Upper lobe of left lung (tissue), 4 donors: ENCODE measurements around the gene HOXA4.

ENCODE experiments used
- POLR2AphosphoS5 ChIP-seq, 2 donors: sonication (generic); formaldehyde crosslinking; IDR thresholded peaks; one replicate each; pipeline ENCODE4 v1.5.1; 2017; ENCODE audit warnings: antibody characterized with exemption in 2 of 2
- TF ChIP-seq, protein P1 (sequence below), 6 experiments: fragments of 450-650 bp in 4 of 6; fragments of 200-600 bp in 2 of 6; sonication (generic) in 2 of 6; IDR thresholded peaks; one replicate each; pipeline ENCODE4 v1.5.1; 2016 to 2019; ENCODE audit warnings: antibody characterized with exemption in 6 of 6

DNA sequence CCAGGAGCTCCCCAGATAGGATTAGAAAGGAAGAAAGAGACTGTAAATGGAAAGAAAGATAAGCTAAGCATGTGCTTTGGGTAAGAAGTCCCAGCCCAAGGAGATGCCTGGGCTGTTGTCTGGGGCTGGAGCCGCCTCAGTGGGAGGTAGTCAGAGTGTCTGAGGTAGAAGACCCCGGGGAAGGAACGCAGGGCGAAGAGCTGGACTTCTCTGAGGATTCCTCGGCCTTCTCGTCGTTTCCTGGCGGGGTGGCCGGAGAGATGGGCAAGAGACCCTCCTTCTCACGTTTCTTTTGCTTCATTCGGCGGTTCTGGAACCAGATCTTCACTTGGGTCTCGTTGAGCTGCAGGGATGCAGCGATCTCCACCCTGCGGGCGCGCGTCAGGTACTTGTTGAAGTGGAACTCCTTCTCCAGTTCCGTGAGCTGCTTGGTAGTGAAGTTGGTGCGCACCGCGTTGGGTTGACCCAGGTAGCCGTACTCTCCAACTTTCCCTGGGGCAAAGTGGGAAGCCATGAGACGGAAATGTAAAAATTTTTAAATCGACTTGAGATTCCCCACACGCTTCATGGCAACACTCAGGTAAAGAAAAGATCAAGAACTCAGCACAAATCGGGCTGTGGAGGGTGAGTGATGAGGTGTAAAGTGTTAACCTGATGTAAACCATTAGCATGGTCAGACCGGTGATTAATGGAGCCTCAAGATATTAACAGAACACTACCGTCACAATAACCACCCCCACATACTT lies 36.1 kb downstream of the HOXA4 start:
- TF ChIP-seq, protein P1, sequence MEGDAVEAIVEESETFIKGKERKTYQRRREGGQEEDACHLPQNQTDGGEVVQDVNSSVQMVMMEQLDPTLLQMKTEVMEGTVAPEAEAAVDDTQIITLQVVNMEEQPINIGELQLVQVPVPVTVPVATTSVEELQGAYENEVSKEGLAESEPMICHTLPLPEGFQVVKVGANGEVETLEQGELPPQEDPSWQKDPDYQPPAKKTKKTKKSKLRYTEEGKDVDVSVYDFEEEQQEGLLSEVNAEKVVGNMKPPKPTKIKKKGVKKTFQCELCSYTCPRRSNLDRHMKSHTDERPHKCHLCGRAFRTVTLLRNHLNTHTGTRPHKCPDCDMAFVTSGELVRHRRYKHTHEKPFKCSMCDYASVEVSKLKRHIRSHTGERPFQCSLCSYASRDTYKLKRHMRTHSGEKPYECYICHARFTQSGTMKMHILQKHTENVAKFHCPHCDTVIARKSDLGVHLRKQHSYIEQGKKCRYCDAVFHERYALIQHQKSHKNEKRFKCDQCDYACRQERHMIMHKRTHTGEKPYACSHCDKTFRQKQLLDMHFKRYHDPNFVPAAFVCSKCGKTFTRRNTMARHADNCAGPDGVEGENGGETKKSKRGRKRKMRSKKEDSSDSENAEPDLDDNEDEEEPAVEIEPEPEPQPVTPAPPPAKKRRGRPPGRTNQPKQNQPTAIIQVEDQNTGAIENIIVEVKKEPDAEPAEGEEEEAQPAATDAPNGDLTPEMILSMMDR (IDR thresholded peaks at IDR 0.05): no peak
- TF ChIP-seq POLR2AphosphoS5 (IDR thresholded peaks at IDR 0.05): no peak
